Ishikawa (cell line): ENCODE results near the gene LRRC26.

Source experiments
- CEBPB ChIP-seq: IDR thresholded peaks from 2 replicates; pipeline ENCODE4 v1.6.1; 2012
- CREB1 ChIP-seq: IDR thresholded peaks from 2 replicates; pipeline ENCODE4 v1.6.1; 2012; ENCODE audit warnings: low read depth
- EGR1 ChIP-seq: IDR thresholded peaks from 2 replicates; pipeline ENCODE4 v1.6.1; 2012
- EP300 ChIP-seq: IDR thresholded peaks from 2 replicates; pipeline ENCODE4 v1.6.1; 2012; ENCODE audit warnings: borderline replicate concordance
- FOXM1 ChIP-seq: IDR thresholded peaks from 2 replicates; pipeline ENCODE4 v1.6.1; 2012; ENCODE audit warnings: low read depth, borderline replicate concordance
- MAX ChIP-seq: IDR thresholded peaks from 2 replicates; pipeline ENCODE4 v1.6.1; 2012
- NFIC ChIP-seq: IDR thresholded peaks from 2 replicates; pipeline ENCODE4 v1.6.1; 2012
- RAD21 ChIP-seq: IDR thresholded peaks from 2 replicates; pipeline ENCODE4 v1.6.1; 2012; ENCODE audit warnings: low read depth
- TAF1 ChIP-seq: IDR thresholded peaks from 2 replicates; pipeline ENCODE4 v1.6.1; 2012; ENCODE audit warnings: low read depth, mild to moderate bottlenecking
- TCF12 ChIP-seq: IDR thresholded peaks from 2 replicates; pipeline ENCODE4 v1.6.1; 2012; ENCODE audit warnings: low read depth
- TEAD4 ChIP-seq: IDR thresholded peaks from 2 replicates; pipeline ENCODE4 v1.6.1; 2012
- USF1 ChIP-seq: IDR thresholded peaks from 2 replicates; pipeline ENCODE4 v1.6.1; 2012
- YY1 ChIP-seq: IDR thresholded peaks from 2 replicates; pipeline ENCODE4 v1.6.1; 2012; ENCODE audit warnings: low read depth
- ZBTB7A ChIP-seq: IDR thresholded peaks from 2 replicates; pipeline ENCODE4 v1.6.1; 2012; ENCODE audit warnings: low read depth
- TF ChIP-seq, protein P1 (sequence below): IDR thresholded peaks from 2 replicates; pipeline ENCODE4 v1.6.1; 2012; ENCODE audit warnings: low read depth, mild to moderate bottlenecking

The LRRC26 gene

DNA sequence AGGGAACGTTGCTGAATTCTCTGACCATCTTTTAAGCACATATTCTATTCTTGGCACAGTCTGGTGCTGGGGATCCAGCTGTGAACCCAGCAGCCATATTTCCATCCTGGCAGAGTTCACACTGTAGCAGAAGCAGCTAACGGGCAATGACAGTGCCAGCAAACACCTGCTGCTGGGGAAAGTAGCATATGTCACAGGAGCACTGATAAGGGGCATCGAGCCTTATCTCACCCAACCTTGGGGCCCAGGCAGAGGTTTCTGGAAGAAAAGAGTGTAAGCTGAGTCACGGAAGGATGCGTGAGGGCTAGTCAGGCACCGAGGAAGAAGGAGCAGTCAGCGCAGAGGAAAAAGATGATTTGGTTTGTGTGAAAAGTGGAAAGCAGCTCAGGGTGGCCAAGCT, 36.8 kb upstream of the LRRC26 start:
- TF ChIP-seq CREB1 = no peak
- no peak for TF ChIP-seq TEAD4
- TF ChIP-seq TCF12 = no peak
- TF ChIP-seq MAX = no peak
- no peak for TF ChIP-seq RAD21
- no peak for TF ChIP-seq NFIC
- TF ChIP-seq, protein P1, sequence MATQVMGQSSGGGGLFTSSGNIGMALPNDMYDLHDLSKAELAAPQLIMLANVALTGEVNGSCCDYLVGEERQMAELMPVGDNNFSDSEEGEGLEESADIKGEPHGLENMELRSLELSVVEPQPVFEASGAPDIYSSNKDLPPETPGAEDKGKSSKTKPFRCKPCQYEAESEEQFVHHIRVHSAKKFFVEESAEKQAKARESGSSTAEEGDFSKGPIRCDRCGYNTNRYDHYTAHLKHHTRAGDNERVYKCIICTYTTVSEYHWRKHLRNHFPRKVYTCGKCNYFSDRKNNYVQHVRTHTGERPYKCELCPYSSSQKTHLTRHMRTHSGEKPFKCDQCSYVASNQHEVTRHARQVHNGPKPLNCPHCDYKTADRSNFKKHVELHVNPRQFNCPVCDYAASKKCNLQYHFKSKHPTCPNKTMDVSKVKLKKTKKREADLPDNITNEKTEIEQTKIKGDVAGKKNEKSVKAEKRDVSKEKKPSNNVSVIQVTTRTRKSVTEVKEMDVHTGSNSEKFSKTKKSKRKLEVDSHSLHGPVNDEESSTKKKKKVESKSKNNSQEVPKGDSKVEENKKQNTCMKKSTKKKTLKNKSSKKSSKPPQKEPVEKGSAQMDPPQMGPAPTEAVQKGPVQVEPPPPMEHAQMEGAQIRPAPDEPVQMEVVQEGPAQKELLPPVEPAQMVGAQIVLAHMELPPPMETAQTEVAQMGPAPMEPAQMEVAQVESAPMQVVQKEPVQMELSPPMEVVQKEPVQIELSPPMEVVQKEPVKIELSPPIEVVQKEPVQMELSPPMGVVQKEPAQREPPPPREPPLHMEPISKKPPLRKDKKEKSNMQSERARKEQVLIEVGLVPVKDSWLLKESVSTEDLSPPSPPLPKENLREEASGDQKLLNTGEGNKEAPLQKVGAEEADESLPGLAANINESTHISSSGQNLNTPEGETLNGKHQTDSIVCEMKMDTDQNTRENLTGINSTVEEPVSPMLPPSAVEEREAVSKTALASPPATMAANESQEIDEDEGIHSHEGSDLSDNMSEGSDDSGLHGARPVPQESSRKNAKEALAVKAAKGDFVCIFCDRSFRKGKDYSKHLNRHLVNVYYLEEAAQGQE = no peak

DNA sequence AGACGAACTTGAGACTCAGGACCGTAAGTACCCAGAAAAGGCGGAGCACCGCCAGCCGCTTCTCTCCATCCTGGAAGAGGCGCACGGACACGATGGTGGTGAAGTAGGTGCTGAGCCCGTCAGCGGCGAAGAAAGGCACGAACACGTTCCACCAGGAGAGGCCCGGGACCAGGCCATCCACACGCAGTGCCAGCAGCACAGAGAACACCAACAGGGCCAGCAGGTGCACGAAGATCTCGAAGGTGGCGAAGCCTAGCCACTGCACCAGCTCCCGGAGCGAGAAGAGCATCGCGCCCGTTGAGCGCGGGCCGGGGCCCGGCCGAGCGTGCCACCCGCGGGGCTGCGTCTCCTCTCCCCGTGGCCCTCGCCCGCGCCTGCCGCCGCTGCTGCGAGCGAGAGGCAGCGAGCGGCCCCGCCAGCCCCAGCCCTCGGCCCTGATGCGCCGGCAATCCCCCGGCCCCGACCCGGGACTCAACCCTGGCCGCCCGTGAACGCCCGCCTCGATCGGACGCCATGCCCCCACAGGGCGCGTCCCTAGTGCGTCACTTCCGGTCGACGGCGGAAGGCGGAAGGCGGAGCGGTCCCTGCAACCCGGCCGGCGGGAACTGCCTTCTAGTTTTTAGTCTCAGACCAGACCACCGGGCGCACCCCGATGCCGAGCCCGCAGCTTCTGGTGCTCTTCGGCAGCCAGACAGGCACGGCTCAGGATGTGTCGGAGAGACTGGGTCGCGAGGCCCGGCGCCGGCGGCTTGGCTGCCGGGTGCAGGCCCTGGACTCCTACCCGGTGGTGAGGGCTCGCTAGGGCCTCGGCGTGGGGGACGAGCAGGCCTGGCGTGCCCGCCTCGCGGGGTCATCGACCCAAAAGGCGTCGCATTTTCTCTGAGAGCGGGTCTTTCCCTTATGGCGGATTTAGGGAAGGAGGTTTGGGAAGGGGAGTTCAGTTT, 35.5 kb upstream of the LRRC26 start, which contains the start of the genes NDOR1 and TMEM203:
Gene NDOR1 (plus strand): TSS at position 575 of the 944 bp plus-strand sequence. CDS start 78 bp downstream, at position 653.
Gene TMEM203 (minus strand): TSS at position 523 of the 944 bp plus-strand sequence. CDS start 234 bp downstream, at position 289.
- TF ChIP-seq TAF1 = peak; percentile 90
- peak; percentile 95 for TF ChIP-seq YY1
- no peak for TF ChIP-seq EGR1
- 0 out of 2 replicates have a peak, but pooled peaks have one; percentile 14 for TF ChIP-seq USF1
- TF ChIP-seq MAX = peak; percentile 83
- TF ChIP-seq TCF12 = peak; percentile 67
- no peak for TF ChIP-seq RAD21
- no peak for TF ChIP-seq NFIC
- TF ChIP-seq, protein P1 = no peak
- peak; percentile 91 for TF ChIP-seq CREB1
- TF ChIP-seq FOXM1 = no peak

DNA sequence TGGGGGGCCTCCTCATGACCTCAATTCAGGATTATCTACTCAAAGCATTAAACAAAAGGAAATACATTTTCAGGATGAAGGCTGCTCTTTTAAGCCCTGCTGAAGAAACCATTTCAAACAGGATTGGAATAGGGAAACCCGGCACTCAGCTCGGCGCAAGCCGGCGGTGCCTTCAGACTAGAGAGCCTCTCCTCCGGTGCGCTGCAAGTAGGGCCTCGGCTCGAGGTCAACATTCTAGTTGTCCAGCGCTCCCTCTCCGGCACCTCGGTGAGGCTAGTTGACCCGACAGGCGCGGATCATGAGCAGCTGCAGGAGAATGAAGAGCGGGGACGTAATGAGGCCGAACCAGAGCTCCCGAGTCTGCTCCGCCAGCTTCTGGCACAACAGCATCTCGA, 34.9 kb upstream of the LRRC26 start:
- TF ChIP-seq NFIC (no peak), MAX (no peak), USF1 (no peak), ZBTB7A (no peak), CEBPB (no peak), TCF12 (no peak), RAD21 (no peak), YY1 (no peak), CREB1 (no peak), TAF1 (no peak), EGR1 (no peak)
- TF ChIP-seq, protein P1 = no peak

GRCh38 chr9:137202966-137203365, 33.1 kb upstream of the LRRC26 start:
- TF ChIP-seq, protein P1 = no peak
- TF ChIP-seq CEBPB (no peak), ZBTB7A (no peak), NFIC (no peak), RAD21 (no peak), EP300 (no peak), TEAD4 (no peak), CREB1 (no peak), MAX (no peak), EGR1 (no peak), YY1 (no peak), USF1 (no peak), TAF1 (no peak), FOXM1 (no peak), TCF12 (no peak)
